CD4-positive, alpha-beta T cell treated with Interleukin-6 for 4 hours (primary cell): ENCODE data around the gene ZNF232.
"Not testable (repeated sequence)": the region's sequence is repeated elsewhere in the genome, so short reads cannot be mapped to it uniquely, and the experiment has no call there.

Experiments used
- DNase-seq: peaks from one replicate; pipeline ENCODE4 v3.0.0-alpha.2; 2020; ENCODE audit warnings: mixed read lengths

The ZNF232 gene

DNA sequence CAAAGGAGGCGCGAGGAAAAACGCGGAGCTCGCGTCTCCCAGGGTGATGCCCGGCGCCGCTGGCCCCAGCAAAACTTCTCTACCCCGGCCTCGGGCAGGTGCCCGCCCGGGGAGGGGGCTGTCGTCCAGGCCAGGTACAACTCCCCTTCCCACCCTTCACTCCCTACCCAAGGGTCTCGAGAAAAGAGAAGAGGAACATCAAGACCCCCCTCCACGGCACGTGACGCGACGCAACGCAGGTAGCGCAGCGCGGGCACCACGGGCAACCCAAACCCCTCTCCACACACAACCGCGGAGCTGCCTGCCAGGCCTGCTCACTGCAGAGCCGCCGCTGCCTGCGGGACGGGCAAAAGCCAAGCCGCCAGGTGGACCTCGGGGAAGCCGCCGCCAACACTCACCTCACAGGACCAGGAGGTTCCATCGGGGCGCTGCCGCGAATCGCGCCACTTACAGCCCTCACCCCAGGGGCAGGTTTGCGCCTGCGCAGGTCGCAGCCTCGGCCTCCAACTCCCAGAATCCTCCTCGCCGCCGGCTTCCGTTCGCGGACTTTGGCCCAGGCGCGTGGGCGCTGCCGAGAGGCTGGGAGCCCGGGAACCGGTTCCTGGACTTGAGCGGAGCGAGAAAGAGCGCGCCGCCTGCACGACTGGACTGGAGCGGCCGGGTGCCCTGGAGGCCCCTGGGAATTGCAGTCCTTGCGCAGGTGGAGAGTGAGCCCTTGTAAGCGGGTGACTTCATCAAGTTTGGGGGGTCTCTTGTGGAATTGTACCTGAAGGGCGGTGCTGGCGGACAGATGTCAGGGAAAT, at the start of gene ZNF232:
TSS of gene ZNF232 (minus strand) at position 477 of the 803 bp plus-strand sequence. CDS start at position 421, 56 bp downstream.
- peak; percentile 94 for DNase-seq

DNA sequence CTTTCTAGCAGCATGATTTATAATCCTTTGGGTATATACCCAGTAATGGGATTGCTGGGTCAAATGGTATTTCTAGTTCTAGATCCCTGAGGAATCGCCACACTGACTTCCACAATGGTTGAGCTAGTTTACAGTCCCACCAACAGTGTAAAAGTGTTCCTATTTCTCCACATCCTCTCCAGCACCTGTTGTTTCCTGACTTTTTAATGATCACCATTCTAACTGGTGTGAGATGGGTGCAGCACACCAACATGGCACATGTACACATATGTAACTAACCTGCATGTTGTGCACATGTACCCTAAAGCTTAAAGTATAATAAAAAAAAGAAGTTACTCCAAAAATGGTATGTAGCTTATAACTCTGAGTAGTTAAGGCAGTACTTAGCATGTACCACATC, 49.0 kb upstream of the ZNF232 start:
- not testable (repeated sequence) for DNase-seq

DNA sequence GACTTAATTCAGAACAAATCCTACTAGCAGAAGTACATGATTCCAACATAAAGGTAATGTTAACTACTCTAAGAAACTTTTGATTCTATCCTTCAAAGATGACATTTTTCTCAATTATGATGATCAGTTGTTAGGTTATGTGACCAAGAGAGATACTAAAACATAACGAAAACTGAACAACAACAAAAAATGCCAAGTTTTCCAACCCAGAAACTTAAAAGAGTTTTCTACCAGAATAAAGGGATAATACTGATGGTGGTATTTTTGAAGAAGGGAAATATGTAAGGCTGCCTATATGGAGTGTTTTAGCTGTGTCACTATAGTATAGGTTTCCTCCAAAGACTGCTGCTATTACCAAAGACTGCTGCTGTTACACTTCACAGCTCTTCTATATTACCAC, 34.4 kb upstream of the ZNF232 start:
- DNase-seq, result not testable (repeated sequence)

DNA sequence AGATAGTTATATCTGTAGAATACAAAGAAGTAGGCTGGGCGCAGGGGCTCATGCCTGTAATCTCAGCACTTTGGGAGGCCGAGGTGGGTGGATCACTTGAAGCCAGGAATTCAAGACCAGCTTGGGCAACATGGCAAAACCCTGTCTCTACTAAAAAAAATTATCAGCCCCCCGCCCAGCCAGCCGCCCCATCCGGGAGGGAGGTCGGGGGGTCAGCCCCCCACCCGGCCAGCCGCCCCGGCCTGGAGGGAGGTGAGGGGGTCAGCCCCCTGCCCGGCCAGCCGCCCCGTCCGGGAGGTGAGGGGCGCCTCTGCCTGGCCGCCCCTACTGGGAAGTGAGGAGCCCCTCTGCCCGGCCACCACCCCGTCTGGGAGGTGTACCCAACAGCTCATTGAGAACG, 31.2 kb upstream of the ZNF232 start:
- DNase-seq, result not testable (repeated sequence)

DNA sequence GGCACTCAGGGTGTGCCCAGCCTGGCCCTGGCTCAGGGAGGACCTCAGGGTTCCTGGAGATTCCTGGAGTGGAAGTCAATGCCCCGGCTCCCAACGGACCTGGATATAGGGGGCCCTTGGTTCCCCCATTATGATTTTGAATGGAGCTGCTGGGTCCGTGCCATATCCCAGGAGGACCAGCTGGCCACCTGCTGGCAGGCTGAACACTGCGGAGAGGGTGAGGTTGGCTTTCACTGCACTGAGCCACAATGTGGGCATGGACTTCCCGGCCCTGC, 27.7 kb upstream of the ZNF232 start:
- no peak for DNase-seq

DNA sequence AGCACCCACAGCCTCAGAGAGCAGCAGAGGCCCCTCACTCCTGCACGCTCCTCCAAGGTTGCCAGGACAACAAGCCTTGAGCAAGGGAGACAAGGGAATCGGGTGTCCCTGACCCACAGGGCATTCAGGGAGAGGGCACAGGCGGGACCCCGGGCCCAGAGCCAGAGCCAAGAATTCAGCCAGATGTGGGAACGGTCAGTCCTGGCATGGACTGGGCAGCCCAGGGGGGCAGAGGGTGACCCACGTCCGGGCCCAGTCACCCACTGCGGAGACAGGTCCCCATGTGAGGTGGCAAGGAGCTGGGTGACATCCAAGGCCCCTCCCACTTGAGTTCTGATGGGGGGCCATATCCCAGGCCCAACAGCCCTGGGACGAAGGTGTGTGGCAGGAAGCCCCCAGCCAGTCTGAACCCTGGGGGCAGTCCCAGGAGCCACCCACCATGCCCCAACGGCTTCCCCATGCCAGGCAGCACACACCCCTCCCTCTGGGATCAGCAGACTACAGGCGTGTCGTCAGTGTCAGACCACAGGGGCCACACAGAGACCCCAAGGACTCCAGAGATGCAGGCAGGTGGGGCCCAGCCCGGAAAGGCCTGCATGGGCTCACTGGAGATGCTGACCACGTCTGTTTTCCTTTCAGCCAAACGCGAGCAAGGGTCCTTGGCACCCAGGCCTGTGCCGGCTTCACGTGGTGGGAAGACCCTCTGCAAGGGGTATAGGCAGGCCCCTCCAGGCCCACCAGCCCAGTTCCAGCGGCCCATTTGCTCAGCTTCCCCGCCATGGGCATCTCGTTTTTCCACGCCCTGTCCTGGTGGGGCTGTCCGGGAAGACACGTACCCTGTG, 27.2 kb upstream of the ZNF232 start:
- DNase-seq, result no peak

DNA sequence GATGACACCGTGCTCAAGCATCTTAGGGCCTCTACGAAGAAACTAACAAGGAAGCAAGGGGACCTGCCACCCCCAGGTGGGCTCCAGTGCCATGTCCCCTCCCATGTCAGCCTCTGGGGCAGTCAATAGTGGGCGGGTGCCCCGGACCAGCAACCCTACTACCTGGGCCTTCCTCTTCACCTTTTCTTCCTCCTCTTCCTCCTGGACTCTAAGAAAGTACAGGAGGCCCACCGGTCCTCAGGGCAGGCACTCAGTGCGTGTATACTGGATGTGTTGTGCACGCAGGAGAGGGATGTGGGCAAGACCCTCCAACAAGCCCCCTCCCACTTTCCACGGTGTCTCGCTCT, 26.5 kb upstream of the ZNF232 start:
- DNase-seq, result not testable (repeated sequence)

DNA sequence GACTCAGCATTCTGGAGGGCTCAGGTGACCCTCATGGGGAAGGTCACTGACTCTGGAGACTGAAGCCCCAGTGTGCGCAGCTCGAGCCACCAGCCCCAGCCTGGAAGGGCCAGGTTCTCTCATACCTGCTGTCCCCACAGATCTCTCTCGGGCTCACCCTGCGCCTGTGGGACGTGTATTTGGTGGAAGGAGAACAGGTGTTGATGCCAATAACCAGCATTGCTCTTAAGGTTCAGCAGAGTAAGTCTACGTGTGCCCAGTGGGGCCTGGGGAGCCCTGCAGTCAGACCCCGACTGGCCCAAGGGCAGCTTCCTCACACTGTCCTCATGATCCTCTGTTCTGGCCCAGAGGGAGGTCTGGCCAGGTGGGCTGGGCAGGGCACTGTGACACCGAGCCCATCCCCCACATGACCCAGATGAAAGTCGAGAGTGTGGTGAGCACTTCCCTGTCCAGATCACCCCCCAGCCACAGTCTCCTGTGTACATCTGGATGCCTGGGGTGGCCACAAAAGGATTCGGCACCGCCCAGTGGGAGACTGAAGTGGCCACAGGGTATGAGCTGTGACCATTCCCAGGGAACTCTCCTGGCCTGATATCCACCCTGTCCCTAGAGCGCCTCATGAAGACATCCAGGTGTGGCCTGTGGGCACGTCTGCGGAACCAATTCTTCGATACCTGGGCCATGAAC, 26.0 kb upstream of the ZNF232 start:
- DNase-seq, result not testable (repeated sequence)

DNA sequence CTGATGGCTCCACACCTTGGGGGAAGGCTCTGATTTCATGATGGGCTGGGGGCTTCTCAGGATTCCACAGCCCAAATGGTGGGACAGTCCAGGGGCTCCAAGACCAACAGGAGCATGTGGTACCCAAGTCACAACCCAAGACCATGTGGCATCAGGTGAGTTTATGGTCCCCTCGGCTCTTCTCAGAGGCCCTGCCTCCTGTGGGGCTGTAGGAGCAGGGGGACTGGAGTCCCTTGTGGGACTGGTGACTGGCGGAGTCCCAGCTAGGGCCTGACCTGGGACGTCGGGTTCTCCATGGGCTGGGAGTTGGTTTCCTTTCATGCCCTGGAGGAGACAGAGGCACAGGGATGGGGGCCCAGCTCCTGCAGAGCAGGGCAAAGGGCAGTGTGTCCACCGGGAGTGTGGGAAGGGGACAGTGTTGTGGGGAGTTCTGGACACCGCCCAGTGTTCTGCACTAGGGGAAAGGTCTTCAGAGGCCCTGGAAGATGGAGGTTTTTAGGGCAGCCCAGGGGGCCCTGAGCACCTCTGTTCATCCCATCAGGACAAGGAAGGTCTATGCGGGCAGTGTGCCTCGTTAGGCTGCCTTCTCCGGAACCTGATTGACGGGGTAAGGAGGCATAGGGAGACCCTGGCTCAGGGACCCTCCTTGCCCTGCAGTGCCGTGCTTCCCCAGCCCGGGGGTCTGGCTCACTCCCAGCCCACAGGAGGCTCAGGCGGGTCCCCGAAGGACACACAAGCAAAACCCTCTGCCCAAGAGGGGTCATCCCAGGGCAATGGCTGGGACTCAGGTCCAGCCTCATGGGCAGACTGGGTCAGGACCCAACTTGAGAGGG, 25.1 kb upstream of the ZNF232 start:
- not testable (repeated sequence) for DNase-seq

DNA sequence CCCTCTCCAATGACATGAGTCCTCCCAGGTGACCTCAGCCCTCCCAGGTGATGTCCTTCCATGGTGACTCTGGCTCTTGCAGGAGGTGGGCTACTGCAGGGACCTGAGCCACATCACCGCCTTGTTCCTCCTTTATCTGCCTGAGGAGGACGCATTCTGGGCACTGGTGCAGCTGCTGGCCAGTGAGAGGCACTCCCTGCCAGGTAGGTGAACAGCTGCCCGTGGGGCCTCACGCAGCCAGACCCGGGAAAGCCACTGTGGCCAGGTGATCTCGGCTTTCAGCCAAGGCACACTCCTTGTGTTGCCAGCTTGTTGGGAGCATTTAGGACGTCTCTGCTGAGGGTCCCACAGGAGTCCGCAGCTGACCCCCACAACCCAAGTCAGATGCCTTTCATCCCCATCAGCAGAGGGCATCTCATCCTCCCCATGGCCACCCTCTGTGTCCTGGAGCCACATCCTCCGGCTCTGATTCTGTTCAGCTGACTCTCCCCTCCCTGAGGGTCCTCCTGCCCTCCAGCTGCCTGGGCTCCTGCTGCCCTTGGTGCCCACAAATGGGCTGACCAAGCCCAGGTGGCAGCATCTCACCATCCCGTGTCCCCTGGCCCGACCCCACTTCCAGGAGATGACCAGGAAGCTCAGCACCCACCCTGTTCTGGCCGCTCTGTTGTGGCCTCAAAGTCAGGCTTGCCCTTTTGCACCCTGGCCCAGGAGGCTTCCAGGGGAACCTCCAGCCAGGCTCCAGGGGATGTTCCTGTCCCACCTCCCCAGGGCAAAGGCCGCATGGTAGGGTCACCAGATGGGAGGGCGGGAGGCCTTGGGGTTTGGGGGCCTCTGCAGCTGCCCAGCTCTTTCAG, 24.3 kb upstream of the ZNF232 start:
- DNase-seq, result no peak

DNA sequence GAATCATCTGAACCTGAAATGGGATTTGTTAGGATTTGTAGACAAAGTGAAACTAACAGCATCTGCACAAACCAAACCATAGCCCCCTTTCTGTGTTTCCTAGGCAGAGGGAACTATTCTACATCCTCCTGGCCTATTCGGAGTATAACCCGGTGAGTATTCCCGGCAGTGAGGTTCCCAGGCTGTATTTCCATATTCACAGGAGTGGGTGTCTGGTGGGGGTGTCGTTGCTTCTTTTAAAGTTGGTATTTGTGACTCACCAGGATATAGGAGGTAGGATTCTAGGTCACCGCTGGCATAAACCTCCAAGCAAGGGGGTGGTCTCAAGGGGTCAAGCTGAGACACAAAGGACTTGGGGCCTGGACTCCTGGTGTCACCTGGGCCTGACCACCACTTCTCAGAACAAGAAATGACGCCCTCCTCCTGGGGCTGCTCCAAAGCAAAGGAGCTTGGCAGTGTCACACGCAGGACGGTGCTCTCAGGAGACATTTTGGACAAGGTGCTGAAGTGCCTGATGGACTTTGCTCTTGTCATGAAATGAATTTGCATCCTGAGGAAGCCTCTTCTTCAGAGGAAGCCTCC, 23.5 kb upstream of the ZNF232 start:
- not testable (repeated sequence) for DNase-seq

DNA sequence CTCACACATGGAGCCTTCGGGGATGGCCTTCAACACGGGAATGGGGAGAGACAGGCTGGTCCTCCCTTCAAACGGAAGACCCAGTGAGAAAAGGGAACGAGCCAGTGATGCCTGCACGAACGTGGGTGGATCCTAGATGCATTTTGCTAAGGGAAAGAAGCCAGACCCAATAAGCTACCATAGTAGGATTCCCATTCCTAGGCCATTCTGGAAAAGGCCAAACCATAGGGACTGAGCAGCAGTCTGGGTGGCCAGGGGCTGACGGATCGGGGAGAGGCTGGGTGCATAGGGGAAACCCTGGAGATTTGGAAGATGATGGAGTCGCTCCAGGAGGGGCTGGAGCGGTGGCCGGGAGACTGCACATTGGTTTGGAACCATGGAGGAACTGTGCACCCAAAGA, 22.9 kb upstream of the ZNF232 start:
- DNase-seq, result not testable (repeated sequence)

DNA sequence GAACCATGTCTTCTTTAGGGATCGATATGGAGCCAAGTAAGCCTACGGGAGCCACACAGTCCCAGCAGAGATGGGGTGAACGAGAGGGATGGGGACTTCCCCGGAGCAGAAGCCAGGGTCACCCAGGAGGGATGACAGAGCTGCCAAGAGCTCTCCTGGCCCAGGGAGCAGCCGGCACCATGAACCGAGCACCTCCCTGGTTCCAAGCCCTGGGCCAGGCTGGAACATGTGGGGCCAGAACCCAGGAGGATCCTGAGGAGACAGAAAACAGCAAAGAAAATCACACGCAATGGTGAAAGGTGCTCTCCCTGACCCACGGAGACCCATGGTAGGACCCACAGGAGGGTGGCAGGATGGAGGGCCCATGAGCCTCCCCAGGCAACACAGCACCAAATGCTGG, 22.3 kb upstream of the ZNF232 start:
- not testable (repeated sequence) for DNase-seq

DNA sequence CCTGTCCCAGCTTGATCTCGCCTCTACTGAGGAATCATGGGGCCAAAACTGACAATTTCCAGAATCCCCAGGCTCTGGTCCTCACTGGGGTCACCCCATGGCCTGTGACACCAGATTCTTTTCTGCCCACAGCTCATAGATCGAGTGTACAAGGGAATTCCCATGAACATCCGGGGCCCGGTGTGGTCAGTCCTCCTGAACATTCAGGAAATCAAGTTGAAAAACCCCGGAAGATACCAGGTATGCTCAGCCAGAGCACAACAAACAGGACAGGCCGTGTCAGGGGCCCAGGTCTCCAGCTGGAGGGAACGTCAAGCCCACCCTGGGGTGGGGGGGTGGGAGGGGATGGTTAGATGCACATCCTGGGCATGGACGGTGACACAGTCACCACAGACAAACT, 21.6 kb upstream of the ZNF232 start:
- no peak for DNase-seq

DNA sequence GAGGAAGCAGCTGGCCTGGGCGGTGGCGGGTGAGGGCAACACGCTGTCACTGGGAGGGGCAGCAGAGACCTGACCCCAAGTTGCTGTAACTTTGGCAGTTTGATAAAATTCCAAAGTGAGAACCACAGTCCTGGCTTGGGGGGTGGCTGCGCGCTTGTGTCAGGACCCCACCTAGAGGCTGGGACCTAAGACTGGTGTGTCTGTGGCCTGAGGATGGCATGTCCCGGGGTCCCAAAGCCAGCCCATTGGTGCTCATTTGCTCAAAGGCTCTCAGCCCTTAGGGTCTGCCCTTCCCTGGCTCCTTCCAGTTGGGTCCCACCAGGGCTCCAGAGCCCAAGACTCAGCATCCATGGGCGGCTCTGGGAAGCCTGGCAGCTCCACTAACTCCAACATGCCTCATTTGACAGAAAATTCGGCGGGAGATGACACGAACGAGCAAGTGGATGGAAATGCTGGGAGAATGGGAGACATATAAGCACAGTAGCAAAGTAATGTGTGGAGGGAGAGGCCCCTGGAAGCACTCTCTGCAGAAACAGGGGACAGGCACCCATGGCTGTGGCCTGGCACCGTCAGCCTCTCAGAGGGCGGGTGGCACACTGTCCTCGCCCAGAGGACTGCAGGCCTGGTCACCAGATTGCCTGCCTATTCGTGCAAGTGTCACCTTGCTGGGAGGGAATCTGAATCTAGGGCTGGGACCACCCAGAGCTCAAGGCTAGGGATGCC, 21.0 kb upstream of the ZNF232 start:
- not testable (repeated sequence) for DNase-seq

DNA sequence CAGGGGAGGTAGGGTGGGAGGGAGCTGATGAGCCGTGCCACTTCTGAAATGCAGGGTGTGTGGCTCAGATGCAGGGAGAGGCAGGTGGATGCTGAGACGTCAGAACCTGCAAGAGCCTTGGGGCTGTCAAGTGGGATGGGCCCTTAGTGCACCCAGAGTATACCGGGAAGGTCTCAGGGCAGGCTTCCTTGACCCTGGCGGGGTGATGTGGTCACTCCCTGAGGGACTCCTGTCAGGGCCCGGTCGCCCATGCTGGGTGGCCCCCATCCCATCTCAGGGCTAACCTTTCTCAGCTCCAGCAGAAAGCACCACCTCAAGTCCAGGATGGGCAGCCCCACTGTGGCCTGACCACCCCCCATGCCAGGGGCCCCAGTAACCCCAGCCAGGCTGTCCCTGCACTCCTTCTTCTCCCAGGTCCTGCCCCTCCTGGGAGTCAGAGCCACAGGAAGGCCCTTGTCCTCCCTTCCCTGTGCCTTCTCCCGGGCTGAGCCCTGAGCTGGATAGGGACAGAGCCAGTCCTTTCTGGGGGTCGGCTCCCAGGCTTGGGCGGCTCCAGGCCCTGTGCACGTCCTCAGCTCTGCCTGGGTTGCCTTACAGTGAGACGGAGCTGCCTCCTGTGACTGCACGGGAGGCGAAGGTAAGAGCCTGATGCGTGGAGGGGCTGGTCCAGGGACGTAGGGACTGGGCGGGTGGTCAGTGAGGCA, 20.3 kb upstream of the ZNF232 start:
- not testable (repeated sequence) for DNase-seq

DNA sequence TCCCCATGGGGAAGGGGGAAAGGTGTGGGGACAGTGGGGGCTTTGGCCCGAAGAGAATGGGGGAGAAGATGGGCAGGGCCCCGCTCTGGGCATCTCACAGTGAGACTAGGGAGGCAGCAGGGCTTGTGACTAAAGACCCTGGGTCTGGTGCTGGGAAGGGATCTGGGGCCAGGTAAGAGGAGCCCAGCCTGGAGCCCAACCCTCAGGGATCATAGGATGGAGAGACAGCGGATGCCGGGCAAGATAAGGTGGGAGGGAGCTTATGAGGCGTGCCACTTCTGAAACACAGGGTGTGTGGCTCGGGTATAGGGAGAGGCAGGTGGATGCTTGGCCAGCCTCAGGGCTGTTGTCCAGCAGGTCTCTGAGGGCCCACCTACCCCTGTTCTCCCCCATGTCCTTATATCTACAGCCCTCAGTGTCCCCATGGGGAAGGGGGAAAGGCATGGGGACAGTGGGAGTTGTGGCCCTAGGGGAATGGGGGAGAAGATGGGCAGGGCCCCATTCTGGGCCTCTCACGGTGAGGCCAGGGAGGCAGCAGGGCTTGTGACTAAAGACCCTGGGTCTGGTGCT, 19.6 kb upstream of the ZNF232 start:
- no peak for DNase-seq

DNA sequence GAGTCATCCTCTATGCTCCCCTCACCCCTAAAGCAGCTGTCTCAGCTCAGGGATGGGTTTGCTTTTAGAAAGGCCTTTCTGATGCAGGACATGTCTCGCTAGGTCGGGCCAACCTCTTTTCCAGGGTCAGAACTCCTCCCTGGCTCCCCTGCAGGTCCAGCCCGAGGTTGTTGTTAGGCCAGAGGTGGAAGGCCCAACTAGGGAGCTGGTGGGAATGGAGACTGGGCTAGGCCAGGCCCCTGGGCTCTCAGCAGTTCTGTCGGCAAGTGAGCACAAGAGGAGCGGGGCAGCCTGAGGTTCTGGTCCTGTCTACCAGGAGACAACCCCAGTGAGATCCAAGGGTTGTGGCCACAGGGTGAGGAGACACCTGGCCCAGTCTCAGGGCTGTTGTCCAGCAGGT, 19.0 kb upstream of the ZNF232 start:
- DNase-seq, result not testable (repeated sequence)

DNA sequence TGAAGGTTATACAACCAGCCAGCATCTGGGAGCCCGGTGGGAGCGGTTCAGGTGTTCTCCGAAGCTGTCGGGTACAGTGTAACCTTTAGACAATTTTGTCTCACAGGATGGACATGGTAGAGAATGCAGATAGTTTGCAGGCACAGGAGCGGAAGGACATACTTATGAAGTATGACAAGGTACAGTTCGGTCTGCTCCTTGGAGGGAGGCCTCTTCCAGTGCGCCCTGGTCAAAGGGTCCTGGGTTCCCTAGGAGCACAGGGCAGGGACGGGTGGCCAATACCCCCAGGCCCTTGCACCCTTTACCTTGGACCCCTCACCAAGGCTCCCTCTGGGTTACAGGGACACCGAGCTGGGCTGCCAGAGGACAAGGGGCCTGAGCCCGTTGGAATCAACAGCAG, 18.6 kb upstream of the ZNF232 start:
- DNase-seq, result not testable (repeated sequence)

DNA sequence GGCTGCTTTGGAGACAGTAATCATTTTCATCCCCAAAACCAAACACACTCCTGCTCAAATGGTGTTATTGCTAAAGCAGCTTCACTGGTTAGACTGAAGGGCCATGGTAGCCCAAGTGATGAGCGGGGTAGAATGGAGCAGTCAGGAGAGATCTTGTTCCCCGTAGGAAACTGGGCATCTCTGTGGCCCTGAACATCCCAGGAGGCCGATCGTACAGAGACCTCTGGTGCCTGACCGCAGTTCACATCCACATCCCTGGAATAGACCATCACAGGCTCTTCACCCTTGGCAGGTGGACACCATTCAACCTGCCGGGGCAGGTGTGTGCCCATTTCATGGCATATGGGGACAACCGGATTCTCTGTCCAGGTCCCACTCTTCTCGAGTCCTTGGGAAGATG, 18.1 kb upstream of the ZNF232 start:
- not testable (repeated sequence) for DNase-seq
